NCI-H345 (cell line): ENCODE measurements around the gene SEMA4A.
"Not testable (repeated sequence)": the region's sequence is repeated elsewhere in the genome, so short reads cannot be mapped to it uniquely, and the experiment has no call there.

ENCODE experiments used
- DNase-seq: peaks from one replicate; lab custom pipeline; 2025; lab: John Stamatoyannopoulos, UW

The SEMA4A gene

GRCh38 chr1:156153362-156153761 lies at the start of gene SEMA4A:
TSS of gene SEMA4A (plus strand) at chr1:156153585. CDS start at chr1:156154579, 994 bp downstream.
- no peak for DNase-seq

- peak; percentile 96 for DNase-seq
Measured at GRCh38 chr1:156104065-156104810, 49.1 kb upstream of the SEMA4A start.

- no peak for DNase-seq
Measured at GRCh38 chr1:156104861-156105832, 48.2 kb upstream of the SEMA4A start.

GRCh38 chr1:156106624-156107488 lies 46.5 kb upstream of the SEMA4A start:
- no peak for DNase-seq

- DNase-seq, result no peak
Measured at GRCh38 chr1:156108057-156108456, 45.3 kb upstream of the SEMA4A start.

- DNase-seq, result no peak
Measured at GRCh38 chr1:156108664-156109241, 44.6 kb upstream of the SEMA4A start.

GRCh38 chr1:156110252-156110651 lies 43.1 kb upstream of the SEMA4A start:
- DNase-seq, result no peak

GRCh38 chr1:156111355-156111962 lies 41.9 kb upstream of the SEMA4A start:
- DNase-seq, result peak; percentile 88

- no peak for DNase-seq
Measured at GRCh38 chr1:156112276-156113137, 40.9 kb upstream of the SEMA4A start.

GRCh38 chr1:156113282-156113950 lies 40.0 kb upstream of the SEMA4A start:
- no peak for DNase-seq

GRCh38 chr1:156114101-156114918 lies 39.1 kb upstream of the SEMA4A start, which contains the start of gene LMNA:
TSS of gene LMNA (plus strand) at chr1:156114711. CDS start at chr1:156114919, 208 bp downstream.
- peak; percentile 96 for DNase-seq

GRCh38 chr1:156114919-156115513 lies 38.4 kb upstream of the SEMA4A start:
- peak; percentile 63 for DNase-seq

GRCh38 chr1:156115514-156116374 lies 37.6 kb upstream of the SEMA4A start:
- peak; percentile 63 for DNase-seq

GRCh38 chr1:156116731-156117130 lies 36.7 kb upstream of the SEMA4A start:
- DNase-seq, result not testable (repeated sequence)

GRCh38 chr1:156117414-156118176 lies 35.8 kb upstream of the SEMA4A start:
- no peak for DNase-seq

- no peak for DNase-seq
Measured at GRCh38 chr1:156118177-156118868, 35.1 kb upstream of the SEMA4A start.
